ENCODE data around the gene LPAR1.

DNA sequence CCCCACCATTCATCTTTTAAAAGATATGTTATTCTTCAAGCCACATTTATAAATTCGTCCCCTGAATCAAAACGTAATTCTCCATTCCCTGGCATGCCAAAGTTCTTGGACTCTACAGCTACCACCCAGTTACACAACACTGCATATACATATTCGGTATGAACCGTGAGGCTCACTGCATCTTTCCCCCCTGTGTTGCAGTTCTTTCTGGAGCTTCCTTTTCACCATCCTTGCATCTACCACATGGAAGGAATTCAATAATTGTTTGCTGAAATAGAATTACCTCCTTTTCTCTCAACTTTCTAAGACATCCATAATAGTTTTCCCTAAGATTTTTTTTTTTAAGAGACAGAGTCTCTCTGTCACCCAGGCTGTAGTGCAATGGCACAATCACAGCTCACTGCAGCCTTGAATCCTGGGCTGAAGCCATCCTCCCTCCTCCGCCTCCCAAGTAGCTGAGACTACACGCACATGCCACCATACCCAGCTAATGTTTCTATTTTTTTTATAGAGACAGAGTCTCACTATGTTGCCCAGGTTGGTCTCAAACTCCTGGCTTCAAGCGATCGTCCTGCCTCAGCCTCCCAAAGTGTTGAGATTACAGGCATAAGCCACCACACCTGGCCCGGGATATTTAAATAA lies 3.3 kb downstream of the LPAR1 start:
- TF ChIP-seq, protein P1, sequence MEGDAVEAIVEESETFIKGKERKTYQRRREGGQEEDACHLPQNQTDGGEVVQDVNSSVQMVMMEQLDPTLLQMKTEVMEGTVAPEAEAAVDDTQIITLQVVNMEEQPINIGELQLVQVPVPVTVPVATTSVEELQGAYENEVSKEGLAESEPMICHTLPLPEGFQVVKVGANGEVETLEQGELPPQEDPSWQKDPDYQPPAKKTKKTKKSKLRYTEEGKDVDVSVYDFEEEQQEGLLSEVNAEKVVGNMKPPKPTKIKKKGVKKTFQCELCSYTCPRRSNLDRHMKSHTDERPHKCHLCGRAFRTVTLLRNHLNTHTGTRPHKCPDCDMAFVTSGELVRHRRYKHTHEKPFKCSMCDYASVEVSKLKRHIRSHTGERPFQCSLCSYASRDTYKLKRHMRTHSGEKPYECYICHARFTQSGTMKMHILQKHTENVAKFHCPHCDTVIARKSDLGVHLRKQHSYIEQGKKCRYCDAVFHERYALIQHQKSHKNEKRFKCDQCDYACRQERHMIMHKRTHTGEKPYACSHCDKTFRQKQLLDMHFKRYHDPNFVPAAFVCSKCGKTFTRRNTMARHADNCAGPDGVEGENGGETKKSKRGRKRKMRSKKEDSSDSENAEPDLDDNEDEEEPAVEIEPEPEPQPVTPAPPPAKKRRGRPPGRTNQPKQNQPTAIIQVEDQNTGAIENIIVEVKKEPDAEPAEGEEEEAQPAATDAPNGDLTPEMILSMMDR (IDR thresholded peaks at IDR 0.05; ENCODE audit: control extremely low read depth in 1 of 3, insufficient read depth in 1 of 3, low read depth in 1 of 3, low read length in 3 of 3), result no peak
- no peak for TF ChIP-seq RFX5 (IDR thresholded peaks at IDR 0.05; ENCODE audit: borderline replicate concordance, low read depth, low read length)
- TF ChIP-seq NANOG (IDR thresholded peaks at IDR 0.05; ENCODE audit: insufficient read depth, low read depth, low read length, poor library complexity, severe bottlenecking), result no peak
- TF ChIP-seq TCF12 (IDR thresholded peaks at IDR 0.05; ENCODE audit: low read depth, low read length), result no peak
- TF ChIP-seq RAD21 (IDR thresholded peaks at IDR 0.05 in 1 of 2, conservative IDR thresholded peaks at IDR 0.05 in 1 of 2; ENCODE audit: low read depth in 2 of 2, low read length in 2 of 2), result no peak
- no peak for TF ChIP-seq SIRT6 (IDR thresholded peaks at IDR 0.05; ENCODE audit: low read length)
- TF ChIP-seq PHF8 (conservative IDR thresholded peaks at IDR 0.05; ENCODE audit: low read depth, low read length), result no peak
- TF ChIP-seq FOSL1 (IDR thresholded peaks at IDR 0.05; ENCODE audit: insufficient read depth, low read depth, low read length), result no peak
- no peak for TF ChIP-seq POLR2AphosphoS5 (IDR thresholded peaks at IDR 0.05; ENCODE audit: low read depth, low read length)
